HG03432 (cell line): ENCODE results near the gene DRGX.

Experiments
- ATAC-seq: cut with Tn5 transposase; IDR thresholded peaks from one replicate; pipeline ENCODE4 v1.9.1; 2021; ENCODE audit warnings: mild to moderate bottlenecking, moderate library complexity; ENCODE audit not compliant: unreplicated experiment

Gene DRGX

DNA sequence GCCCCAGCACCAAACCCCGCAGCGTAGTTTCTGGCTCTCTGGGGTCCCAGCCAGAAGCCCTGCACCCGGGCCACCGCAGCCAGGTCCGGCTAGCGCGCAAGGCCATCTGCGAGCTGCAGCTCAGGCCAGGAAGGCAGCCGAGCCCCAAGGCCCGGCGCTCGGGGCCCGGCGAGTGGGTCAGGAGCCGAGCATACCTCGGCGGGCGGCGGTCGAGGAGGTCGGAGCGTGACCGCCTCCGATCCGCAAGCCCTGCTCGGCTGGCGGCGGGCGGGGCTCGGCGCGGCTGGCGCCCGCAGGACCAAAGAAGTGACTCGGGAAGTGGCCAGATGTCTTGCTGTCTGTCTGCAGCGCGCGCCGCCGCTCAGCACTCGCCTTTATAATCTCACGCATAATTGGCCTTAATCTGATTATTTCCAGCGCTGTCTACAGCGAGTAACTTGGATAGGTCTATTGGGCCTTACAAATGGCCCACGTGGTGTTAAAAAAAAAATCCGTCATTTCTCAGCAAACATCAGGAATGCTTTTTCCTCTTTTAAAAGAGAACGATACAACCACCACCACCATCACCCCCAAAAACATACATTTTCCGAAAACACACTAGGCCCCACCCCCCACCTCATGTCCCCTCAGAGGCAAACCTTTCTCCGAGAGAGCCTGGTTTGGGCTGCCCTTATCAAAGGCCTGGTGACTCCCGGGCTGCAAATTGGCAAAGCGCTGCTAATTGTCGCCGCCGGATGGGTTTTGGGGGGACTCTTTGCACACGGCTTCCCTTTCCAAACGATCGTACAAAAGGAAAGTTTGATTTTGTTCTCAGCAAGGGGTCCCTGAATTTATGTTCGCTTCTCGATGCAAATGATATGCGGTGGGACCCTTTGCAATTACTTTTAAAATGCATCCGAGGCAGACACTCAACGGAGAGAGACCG lies at the start of gene DRGX:
TSS of gene DRGX (minus strand) at position 349 of the 925 bp plus-strand sequence. CDS start 649 bp downstream, outside the sequence.
- ATAC-seq, result no peak

DNA sequence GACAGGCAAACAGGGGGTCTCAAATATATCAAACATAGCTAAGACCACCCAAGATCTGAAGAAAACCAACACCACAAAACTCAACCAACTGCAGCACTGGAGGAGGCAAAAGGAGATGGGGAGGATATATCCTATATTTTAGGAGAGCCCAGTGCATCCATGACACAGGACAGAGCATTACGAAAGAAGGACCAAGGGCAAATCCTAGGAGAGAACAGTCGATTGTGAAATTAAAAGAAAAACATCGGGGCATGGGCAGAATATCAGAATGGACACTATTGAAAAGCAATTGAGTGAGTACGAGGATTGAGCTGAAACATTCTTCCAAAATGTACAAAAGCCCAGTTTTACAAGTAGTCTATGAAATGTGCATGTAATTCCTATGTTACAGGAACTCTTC lies 48.5 kb upstream of the DRGX start:
- ATAC-seq, result no peak

DNA sequence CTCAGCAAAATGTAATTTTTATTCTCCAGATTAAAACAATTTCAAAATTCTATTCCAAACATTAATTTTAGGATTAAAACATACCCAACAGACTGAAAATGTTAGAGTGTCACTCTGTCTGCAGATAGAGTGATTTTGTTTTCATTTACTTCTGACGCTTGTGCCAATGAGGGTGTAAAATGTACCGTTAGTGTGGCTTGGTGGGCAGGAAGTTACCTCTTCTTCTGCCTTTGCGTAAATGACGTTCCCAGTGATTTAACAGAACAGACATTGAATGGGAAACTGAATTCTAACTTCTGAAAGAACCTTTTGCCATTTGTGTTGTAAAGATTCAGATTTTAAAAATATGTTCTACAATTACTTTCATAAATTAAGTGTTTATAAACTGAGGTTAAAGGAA lies 47.0 kb upstream of the DRGX start:
- no peak for ATAC-seq

DNA sequence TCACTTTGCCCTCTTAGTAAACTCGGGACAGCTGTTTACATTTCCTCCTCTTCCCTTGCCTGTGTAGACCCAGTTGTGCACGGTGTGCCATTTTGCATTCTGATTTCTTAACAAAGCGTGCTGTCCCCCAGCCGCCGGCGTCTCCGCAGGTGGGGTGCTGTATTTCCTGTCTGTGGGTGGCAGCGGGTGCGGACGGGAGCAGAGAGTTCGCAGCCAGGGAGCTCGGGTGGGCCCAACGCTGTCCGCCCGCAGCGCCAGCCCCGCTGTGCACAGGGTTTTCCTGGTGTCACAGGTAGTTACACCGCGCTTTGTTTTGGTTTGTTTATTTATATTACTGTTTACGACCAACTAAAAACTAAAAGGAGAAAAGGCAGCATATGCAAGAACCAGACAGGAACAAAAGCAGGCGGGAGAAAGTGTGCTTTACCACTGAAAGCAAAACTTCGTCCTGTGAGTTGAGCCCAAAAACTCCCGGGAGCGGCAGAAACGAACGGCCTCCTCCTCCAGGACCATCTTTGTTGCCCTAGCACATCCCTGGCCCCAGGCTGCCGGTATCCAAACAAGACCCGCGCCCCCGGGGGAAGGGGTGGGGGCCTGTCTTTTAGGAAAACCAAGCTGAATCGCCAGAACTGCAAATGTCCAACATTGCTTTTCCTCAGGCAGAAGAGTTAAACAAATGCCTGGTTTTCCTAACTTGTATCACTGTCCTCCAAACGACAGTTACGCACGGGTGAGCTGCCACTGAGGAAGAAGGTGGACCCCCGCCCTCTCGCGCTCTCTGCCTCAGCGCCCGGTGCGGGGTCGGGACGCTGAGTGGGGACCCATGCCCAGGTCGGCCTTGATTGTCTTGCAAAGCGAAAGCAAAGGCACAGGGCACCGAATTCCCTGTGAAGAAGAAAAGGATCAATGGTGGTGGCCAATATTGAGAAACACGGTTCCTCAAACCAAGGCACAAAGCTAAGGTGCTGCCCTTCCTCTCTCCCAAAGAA lies 45.9 kb upstream of the DRGX start:
- ATAC-seq, result no peak

- no peak for ATAC-seq
Observed at GRCh38 chr10:49435225-49435624, 39.3 kb upstream of the DRGX start.

DNA sequence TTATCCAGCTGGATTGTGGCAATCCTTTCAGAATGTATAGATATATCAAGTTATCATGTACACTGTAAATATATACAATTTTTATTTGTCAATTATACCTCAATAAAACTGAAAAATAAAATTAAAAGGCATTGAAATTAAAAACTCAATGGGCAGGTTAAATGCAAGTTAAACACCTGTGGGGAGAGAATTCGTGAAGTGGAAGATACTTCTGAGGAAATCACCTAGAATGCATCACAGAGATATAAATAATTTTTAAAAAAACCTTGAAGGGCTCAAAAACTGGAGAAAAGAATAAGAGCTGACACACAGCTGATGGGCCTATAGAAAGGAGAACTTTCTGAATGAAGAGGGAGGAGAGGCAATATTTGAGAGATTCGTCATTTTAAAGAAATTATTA lies 37.2 kb upstream of the DRGX start:
- ATAC-seq, result no peak

DNA sequence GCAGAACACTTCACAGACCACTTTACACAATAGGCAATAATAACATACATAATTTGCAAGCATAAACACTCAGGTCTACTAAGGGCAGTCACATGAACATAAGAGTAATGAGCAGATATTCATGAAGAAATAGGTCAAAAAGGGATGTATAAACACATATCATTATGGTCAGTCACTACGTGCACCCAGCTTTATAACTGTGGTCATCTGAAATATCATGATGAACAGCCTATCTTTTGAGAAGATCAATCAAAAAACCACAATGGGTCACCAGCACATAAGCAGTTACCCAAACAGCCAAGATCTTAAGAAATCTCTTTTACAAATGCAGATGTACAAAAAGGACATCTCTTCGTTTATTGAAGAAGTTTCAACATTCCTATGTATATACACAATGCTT lies 35.5 kb upstream of the DRGX start:
- no peak for ATAC-seq

DNA sequence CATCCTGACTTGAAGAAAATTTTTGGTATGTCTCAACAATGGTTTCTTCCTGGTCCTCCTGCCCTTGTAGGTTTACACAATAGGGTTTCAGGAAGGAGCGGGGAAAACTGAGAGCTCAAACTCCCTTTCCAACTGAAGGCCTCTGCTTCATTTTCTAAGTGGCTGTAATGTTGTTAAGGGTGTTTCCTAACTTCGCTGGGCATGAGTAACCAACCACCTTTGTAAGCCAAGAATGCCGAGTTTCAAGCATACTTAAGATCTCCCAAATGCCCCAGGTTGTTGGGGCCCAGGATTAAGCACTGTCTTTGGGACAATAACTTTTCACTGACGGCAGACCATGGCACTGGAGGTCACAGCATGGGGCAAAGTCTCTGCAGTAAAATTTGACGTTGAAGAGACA lies 33.6 kb upstream of the DRGX start:
- ATAC-seq, result no peak

- no peak for ATAC-seq
Observed at GRCh38 chr10:49426490-49427360, 30.8 kb upstream of the DRGX start.

DNA sequence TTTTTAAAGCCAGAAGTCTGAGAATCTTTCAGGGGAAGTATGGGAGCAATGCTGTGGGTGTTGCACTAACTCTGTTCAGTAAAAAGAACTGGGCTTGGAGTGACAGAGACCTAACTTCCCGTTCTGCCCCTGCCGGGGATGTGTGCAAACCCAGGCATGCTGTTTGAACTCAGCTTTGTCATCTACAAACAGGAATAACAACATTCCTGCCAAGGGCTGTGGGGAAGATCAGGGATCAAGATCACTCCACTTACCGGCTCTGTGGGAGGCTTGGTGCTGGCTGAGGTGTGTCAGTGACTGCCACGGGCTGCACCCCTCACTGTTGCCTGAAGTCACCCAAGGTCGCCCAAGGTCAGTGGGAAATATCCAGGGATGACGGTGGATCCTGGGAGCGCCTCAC lies 23.1 kb upstream of the DRGX start:
- ATAC-seq, result no peak

DNA sequence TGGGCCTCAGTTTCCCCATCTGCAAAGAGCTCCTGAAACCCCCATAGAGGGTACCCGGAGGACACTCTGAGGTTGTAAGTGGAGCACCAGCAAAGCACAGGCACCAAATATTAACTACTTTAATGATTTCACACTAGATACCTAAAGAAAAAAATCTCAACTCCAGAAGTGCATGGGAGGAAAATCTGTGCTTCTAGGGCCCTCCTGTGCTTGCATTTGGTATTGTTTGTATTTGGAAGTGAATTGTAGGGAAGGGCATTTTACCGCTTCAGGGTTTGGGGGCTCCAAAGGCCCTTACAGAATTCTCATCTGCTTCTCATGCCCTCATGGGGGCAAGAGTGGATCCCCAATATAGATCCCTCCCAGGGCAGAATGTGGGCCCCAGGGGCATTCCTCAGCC lies 22.4 kb upstream of the DRGX start:
- ATAC-seq, result no peak

DNA sequence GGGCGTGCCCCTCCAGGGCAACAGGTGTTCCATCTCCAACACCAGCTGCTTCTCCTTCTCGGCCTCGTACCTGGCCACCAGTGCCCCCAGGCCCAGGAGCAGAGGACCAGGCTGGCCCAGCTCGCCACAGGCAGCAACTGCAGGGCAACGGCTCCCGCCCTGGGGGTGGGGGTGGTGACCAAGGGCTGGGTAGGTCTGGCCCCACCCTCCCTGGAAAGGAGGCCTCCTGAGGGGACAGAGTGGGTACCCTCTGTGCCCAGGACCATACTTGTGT lies 22.1 kb upstream of the DRGX start:
- no peak for ATAC-seq

- ATAC-seq, result no peak
Observed at GRCh38 chr10:49417311-49418052, 21.6 kb upstream of the DRGX start.

- ATAC-seq, result no peak
Observed at GRCh38 chr10:49415846-49416245, 20.0 kb upstream of the DRGX start.

GRCh38 chr10:49415109-49415508 lies 19.2 kb upstream of the DRGX start:
- ATAC-seq, result no peak

DNA sequence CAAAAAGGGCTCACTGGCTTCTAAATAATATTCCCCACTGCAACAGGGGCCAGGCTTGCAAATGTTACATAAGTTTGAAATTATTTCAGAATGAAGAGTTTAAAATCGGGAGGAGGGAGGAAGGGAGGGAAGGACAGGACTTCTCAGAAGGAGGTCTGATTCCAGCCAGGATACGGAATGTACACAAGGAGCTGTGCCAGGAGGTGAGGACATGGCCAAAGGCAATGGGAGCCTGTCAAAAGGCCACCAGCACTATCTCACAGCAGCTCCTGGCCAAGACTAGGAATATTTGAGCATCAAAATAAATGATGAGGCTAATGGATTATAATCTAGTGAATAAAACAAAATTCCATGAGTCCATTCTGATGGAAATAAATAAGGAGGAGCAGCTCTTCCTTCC lies 18.6 kb upstream of the DRGX start:
- ATAC-seq, result no peak

GRCh38 chr10:49412571-49412970 lies 16.7 kb upstream of the DRGX start:
- ATAC-seq, result no peak

- ATAC-seq, result no peak
Observed at GRCh38 chr10:49410365-49411074, 14.6 kb upstream of the DRGX start.

- ATAC-seq, result no peak
Observed at GRCh38 chr10:49409755-49410154, 13.9 kb upstream of the DRGX start.
